ENCODE data around the gene MICAL3. TPM values are rescaled to one million over a fixed set of nuclear protein-coding genes. Genes with fewer than 3 reads are reported as not detected.

MICAL3 gene
- total and polyA plus RNA-seq, 9 of the 15 experiments (the other 6 are each of a cell fraction or from before 2014, with no cell fraction given) = 0.53 to 32.1 (median 12.3) TPM

GRCh38 chr22:18028817-18029527 lies 4.6 kb upstream of the MICAL3 start:
- peak; percentile 9; the same call in 2 of the 3 replicates for ATAC-seq
- intact Hi-C loops (cut with micrococcal nuclease) = loop anchor here (5.0 to 10.0 kb wide), 3 partner anchors 48 to 194 kb away; partner anchors contain the start of gene PEX26
- Histone ChIP-seq H3K9me3 (replicated peaks; ENCODE audit: control insufficient read depth, insufficient read depth, low read depth, low read length) (no peaks in the 10 kb centered on the region), H3K27ac (ENCODE audit: extremely low read depth, low read depth, low read length) (no peak overlapping the region), H3K9ac (ENCODE audit: insufficient read depth in 1 of 2, low read depth in 2 of 2, low read length in 2 of 2) (no peak overlapping the region), H3K9me1 (ENCODE audit: control insufficient read depth, insufficient read depth, low read length) (no peaks in the 10 kb centered on the region), H3K27me3 (ENCODE audit: control insufficient read depth in 2 of 2, insufficient read depth in 2 of 2, low read length in 2 of 2) (peaks cover 37 to 46% of the 10 kb centered on the region in 2 experiments; a peak in 4 of 5 replicates), H3K4me3 (no peak overlapping the region), H2AFZ (ENCODE audit: low read depth, low read length) (no peak overlapping the region), H4K20me1 (replicated peaks; ENCODE audit: control insufficient read depth, insufficient read depth, low read length) (peaks cover 9% of the 10 kb centered on the region; the same call in 1 of the 2 replicates), H3K4me2 (ENCODE audit: insufficient read depth, low read length) (no peak overlapping the region), H3K36me3 (ENCODE audit: control insufficient read depth, insufficient read depth, low read length) (no peaks in the 10 kb centered on the region), H3K4me1 (replicated peaks in 1 of 2; ENCODE audit: control insufficient read depth in 2 of 2, insufficient read depth in 2 of 2, low read length in 2 of 2) (peaks cover 4 to 7% of the 10 kb centered on the region in 2 experiments; a peak in 4 of 5 replicates), H3K79me2 (ENCODE audit: control insufficient read depth, insufficient read depth, low read length) (no peaks in the 10 kb centered on the region)
- POLR2A ChIA-PET = interaction anchor here (1.0 to 1.5 kb wide), 4 partner anchors 11 to 166 kb away, joined by 3 to 7 read pairs (median 4); no protein-coding TSS in a partner anchor
- in situ Hi-C loops (cut with MboI) = no loop called here
- TF ChIP-seq CEBPB (tag; IDR thresholded peaks at IDR 0.05) (peak; percentile 61; the same call in 1 of the 2 replicates), ATF3 (IDR thresholded peaks at IDR 0.05) (peak; percentile 67), ATF3 (CRISPR knock-in tag; conservative IDR thresholded peaks at IDR 0.05) (no peak), ZNF512 (tag; IDR thresholded peaks at IDR 0.05) (no peak), CEBPG (CRISPR knock-in tag; IDR thresholded peaks at IDR 0.05) (peak; percentile 44; the same call in 1 of the 2 replicates), CEBPG (tag; conservative IDR thresholded peaks at IDR 0.05 in 1 of 2, IDR thresholded peaks at IDR 0.05 in 1 of 2) (0 out of 4 replicates have a peak, but pooled peaks have one; percentile 33 to 44), FOS (IDR thresholded peaks at IDR 0.05; ENCODE audit: extremely low read depth, insufficient read length) (no peak)
- no peak for DNase-seq (ENCODE audit: extremely low read depth in 1 of 4, low spot score in 3 of 4)
- BruUV-seq (replicated peaks) = no TSS peak
- CTCF ChIA-PET (ENCODE audit: low intra/inter-chr PET ratio) = no interaction called here
- WGBS (ENCODE audit: insufficient coverage, low coverage, missing lambda C conversion rate) = 6% methylated on average over 3 of the region's 3 CpGs
- no peak for FAIRE-seq

Data from K562 (cell line).